PC-9 (cell line): ENCODE measurements around the gene PPIL6. TPM values are rescaled to one million over a fixed set of nuclear protein-coding genes. Genes with fewer than 3 reads are reported as not detected.

Experiments
- BruUV-seq: library from RNA; stranded (reverse); fragments of 400-500 nt; replicated peaks from 2 replicates; lab custom pipeline; 2021; lab: Mats Ljungman, UMichigan
- CTCF ChIA-PET: fragments of 300-600 bp; sonication (Branson Sonifier 250); formaldehyde crosslinking; loops from one replicate; lab custom pipeline; 2022; ENCODE audit warnings: antibody characterized with exemption; lab: Charles Lee
- POLR2A ChIA-PET: fragments of 300-600 bp; sonication (Branson Sonifier 250); formaldehyde crosslinking; loops from one replicate; lab custom pipeline; 2022; ENCODE audit warnings: antibody characterized with exemption; ENCODE audit not compliant: unreplicated experiment; lab: Charles Lee
- DNase-seq, 2 experiments: peaks; one replicate each; pipeline versions ENCODE4 v3.0.0 to v3.0.0-alpha.2; 2015 to 2022; ENCODE audit warnings: mixed read lengths in 1 of 2
- H2AFZ ChIP-seq: fragments of 200-600 bp; sonication (generic); 2 replicates; pipeline ENCODE4 v1.8.1; 2017; ENCODE audit warnings: antibody characterized with exemption
- H3F3A ChIP-seq: fragments of 200-600 bp; sonication (generic); 2 replicates; pipeline ENCODE4 v1.8.1; 2017; ENCODE audit warnings: antibody characterized with exemption, mild to moderate bottlenecking, low read depth; ENCODE audit not compliant: insufficient read depth
- H3K27ac ChIP-seq: fragments of 200-600 bp; sonication (generic); 2 replicates; pipeline ENCODE4 v1.6.1; 2016; ENCODE audit warnings: mixed run types
- H3K27me3 ChIP-seq: fragments of 200-600 bp; sonication (generic); 2 replicates; pipeline ENCODE4 v1.6.1; 2016; ENCODE audit warnings: low read depth, mixed run types; ENCODE audit not compliant: insufficient read depth
- H3K36me3 ChIP-seq: fragments of 200-600 bp; sonication (generic); 2 replicates; pipeline ENCODE4 v1.6.1; 2016; ENCODE audit warnings: low read depth, mixed run types
- H3K4me1 ChIP-seq: fragments of 200-600 bp; sonication (generic); replicated peaks from 2 replicates; pipeline ENCODE4 v1.6.1; 2016; ENCODE audit warnings: mixed run types; ENCODE audit not compliant: insufficient read depth
- H3K4me2 ChIP-seq: fragments of 200-600 bp; sonication (generic); 2 replicates; pipeline ENCODE4 v1.6.1; 2017; ENCODE audit warnings: mixed run types
- H3K4me3 ChIP-seq: fragments of 200-600 bp; sonication (generic); 2 replicates; pipeline ENCODE4 v1.6.1; 2016; ENCODE audit warnings: mixed run types
- H3K79me2 ChIP-seq: fragments of 200-600 bp; sonication (generic); 2 replicates; pipeline ENCODE4 v1.6.1; 2017; ENCODE audit warnings: low read depth, mixed run types
- H3K9me2 ChIP-seq: fragments of 200-600 bp; sonication (generic); 2 replicates; pipeline ENCODE4 v1.8.1; 2017; ENCODE audit warnings: mild to moderate bottlenecking; ENCODE audit not compliant: insufficient read depth
- H3K9me3 ChIP-seq: fragments of 200-600 bp; sonication (generic); 2 replicates; pipeline ENCODE4 v1.8.1; 2016; ENCODE audit warnings: low read depth; ENCODE audit not compliant: insufficient read depth
- H4K20me1 ChIP-seq: fragments of 200-600 bp; sonication (generic); 2 replicates; pipeline ENCODE4 v1.8.1; 2017; ENCODE audit not compliant: insufficient read depth
- CTCF ChIP-seq: fragments of 200-600 bp; sonication (generic); conservative IDR thresholded peaks from 2 replicates; pipeline ENCODE4 v1.6.1; 2017; ENCODE audit warnings: mixed run types, antibody characterized with exemption, mild to moderate bottlenecking, moderate library complexity
- EZH2 ChIP-seq: fragments of 200-600 bp; sonication (generic); IDR thresholded peaks from 2 replicates; pipeline ENCODE4 v1.8.0; 2017; ENCODE audit warnings: antibody characterized with exemption, low read depth
- intact Hi-C: fragments of 100-400 bp; cut with micrococcal nuclease; formaldehyde crosslinking; loops from one replicate; pipeline ENCODE4 v1.10.0; 2022; ENCODE audit not compliant: unreplicated experiment
- total RNA-seq: library from RNA; stranded (reverse); gene quantifications from 2 replicates; pipeline ENCODE4 v1.2.3, GENCODE V29; 2021

PPIL6 gene
- total RNA-seq, 1 experiment from 2014 or later: 15.5 TPM

DNA sequence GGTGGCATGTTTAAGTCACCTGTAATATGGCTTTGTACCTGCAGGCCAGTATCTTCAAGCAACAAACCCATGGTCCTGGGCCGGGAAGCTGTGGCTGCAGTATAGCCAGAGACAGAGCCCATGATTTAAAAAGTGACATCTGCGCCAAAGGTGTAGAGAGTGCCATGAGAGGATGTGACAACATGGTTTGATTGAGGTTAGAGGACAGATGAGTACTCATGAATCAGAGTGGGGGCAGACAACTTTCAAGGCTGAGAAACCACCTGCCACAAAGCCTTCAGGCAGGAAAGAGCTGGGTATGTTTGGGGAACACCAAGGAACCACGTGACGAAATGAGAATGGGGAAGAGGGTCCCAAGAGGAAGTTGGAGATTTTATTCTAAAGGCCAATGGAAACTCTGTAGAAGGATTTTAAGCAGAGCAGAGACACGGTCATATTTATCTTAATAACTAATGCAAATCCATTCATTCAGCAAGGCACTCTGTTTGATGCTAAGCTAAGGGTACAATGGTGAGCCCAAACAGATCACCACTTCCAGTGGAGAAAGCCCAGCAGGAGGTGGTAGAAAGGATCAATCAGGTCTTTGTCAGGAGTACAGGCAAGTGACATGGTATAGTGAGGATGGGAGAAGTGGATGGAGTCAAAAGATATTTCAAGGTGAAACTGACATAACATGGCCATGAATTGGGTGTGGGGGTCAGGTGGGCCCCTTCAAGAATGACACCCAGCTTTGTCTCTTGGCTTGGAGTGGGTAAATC, 18.5 kb upstream of the PPIL6 start:
- BruUV-seq: no TSS peak
- intact Hi-C loops: loop anchor here (5.0 kb wide), 1 partner anchor 272 kb away; no protein-coding TSS in a partner anchor
- no peak for DNase-seq
- Histone ChIP-seq H3F3A (peaks cover 38% of the 10 kb centered on the region; the same call in 1 of the 2 replicates), H3K4me1 (no peaks in the 10 kb centered on the region; the same call in 1 of the 2 replicates), H3K9me2 (no peaks in the 10 kb centered on the region), H3K27ac (no peak overlapping the region), H3K4me2 (no peak overlapping the region), H3K79me2 (no peaks in the 10 kb centered on the region), H3K4me3 (no peak overlapping the region), H3K27me3 (no peaks in the 10 kb centered on the region), H4K20me1 (peaks cover 4% of the 10 kb centered on the region), H2AFZ (no peak overlapping the region), H3K9me3 (no peaks in the 10 kb centered on the region), H3K36me3 (peaks cover 17% of the 10 kb centered on the region)
- TF ChIP-seq EZH2 (no peak), CTCF (no peak)
- POLR2A ChIA-PET: interaction anchor here (0.7 kb wide), 1 partner anchor 8 kb away, joined by 4 read pairs; no protein-coding TSS in a partner anchor
- CTCF ChIA-PET: no interaction called here

GRCh38 chr6:109457562-109457996, 17.2 kb upstream of the PPIL6 start:
- ChIA-PET POLR2A (no interaction called here), CTCF (no interaction called here)
- peaks cover 9% of the 10 kb centered on the region; the same call in 1 of the 2 replicates for H3K36me3 ChIP-seq
- H3K4me3 ChIP-seq: no peak overlapping the region
- H3K9me2 ChIP-seq: no peaks in the 10 kb centered on the region
- no peaks in the 10 kb centered on the region; the same call in 1 of the 2 replicates for H3K4me1 ChIP-seq
- no peaks in the 10 kb centered on the region for H3K79me2 ChIP-seq
- H2AFZ ChIP-seq: no peak overlapping the region
- intact Hi-C loops: loop anchor here (5.0 kb wide), 1 partner anchor 270 kb away; no protein-coding TSS in a partner anchor
- TF ChIP-seq EZH2: no peak
- TF ChIP-seq CTCF: no peak
- no peaks in the 10 kb centered on the region for H3K27me3 ChIP-seq
- H3F3A ChIP-seq: peaks cover 39% of the 10 kb centered on the region; the same call in 1 of the 2 replicates
- no peak for DNase-seq
- H3K4me2 ChIP-seq: no peak overlapping the region
- no peak overlapping the region for H3K27ac ChIP-seq
- H4K20me1 ChIP-seq: no peaks in the 10 kb centered on the region
- no peaks in the 10 kb centered on the region for H3K9me3 ChIP-seq
- no TSS peak for BruUV-seq

DNA sequence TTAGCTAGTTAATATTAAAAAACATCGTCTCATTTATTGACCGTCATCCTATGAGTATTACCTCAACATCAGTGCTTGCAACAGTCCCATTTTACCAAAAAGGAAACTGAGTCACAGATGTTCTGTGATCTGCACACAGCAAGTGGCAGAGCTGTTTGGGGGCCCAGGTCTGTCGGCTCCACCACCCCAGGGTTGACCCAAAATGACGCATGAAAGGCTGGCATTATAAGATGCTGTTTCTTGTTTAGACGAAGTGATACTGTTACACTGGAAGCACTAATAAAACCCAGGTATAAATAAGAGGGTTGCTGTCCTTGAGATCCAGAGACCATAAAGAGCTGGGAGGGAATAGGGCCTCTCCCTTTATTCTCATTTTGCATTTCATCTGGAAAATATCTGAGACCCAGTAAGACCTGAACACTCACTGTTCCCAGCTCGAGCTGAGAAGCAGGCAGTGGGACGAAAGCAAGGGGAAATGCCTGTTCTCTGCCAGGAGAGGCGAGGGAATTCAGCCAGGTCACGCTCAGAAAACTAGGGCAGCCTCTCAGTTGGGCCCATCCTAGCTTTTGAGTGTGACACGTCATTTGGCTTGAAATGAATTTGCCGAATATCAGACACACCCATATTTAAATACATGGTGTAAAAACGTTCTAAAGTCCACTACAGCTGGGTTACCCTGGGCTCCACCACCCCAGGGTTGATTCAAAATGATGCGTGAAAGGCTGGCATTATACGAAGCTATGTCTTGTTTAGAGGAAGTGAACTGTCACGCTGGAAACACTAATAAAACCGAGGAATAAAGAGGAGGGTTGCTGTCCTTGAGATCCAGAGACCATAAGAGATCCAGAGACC, 16.5 kb upstream of the PPIL6 start:
- Histone ChIP-seq H4K20me1 (no peaks in the 10 kb centered on the region), H3K27me3 (no peaks in the 10 kb centered on the region), H3K9me2 (no peaks in the 10 kb centered on the region), H3F3A (peaks cover 44% of the 10 kb centered on the region; the same call in 1 of the 2 replicates), H3K4me1 (no peaks in the 10 kb centered on the region; the same call in 1 of the 2 replicates), H2AFZ (no peak overlapping the region), H3K4me3 (no peak overlapping the region), H3K9me3 (no peaks in the 10 kb centered on the region), H3K4me2 (peak overlapping the region; percentile 95; the same call in 1 of the 2 replicates), H3K36me3 (peaks cover 3% of the 10 kb centered on the region; the same call in 1 of the 2 replicates), H3K79me2 (no peaks in the 10 kb centered on the region), H3K27ac (no peak overlapping the region)
- intact Hi-C loops: loop anchor here (5.0 kb wide), 1 partner anchor 270 kb away; no protein-coding TSS in a partner anchor
- BruUV-seq: TSS peak; percentile 39
- no peak for DNase-seq
- POLR2A ChIA-PET: interaction anchor here (0.5 to 0.7 kb wide), 3 partner anchors 12 to 524 kb away, joined by 3 to 6 read pairs (median 3); partner anchors contain the start of genes PPIL6 and SMPD2
- no peak for TF ChIP-seq CTCF
- no peak for TF ChIP-seq EZH2
- CTCF ChIA-PET: interaction anchor here (1.0 kb wide), 1 partner anchor 583 kb away, joined by 3 read pairs; no protein-coding TSS in a partner anchor
